IgD-negative memory B cell (primary cell): ENCODE data around the gene AADAC. TPM values are rescaled to one million over a fixed set of nuclear protein-coding genes. Genes with fewer than 3 reads are reported as not detected.
"Not testable (repeated sequence)": the region's sequence is repeated elsewhere in the genome, so short reads cannot be mapped to it uniquely, and the experiment has no call there.

ENCODE experiments used
- H3K27ac Mint-ChIP-seq, 3 donors: one replicate each; pipeline ENCODE4 v1.8.0; 2020 to 2022; ENCODE audit warnings: mild to moderate bottlenecking in 3 of 3, mixed read lengths in 3 of 3, moderate library complexity in 1 of 3
- H3K27me3 Mint-ChIP-seq: one replicate; pipeline ENCODE4 v1.8.0; 2021; ENCODE audit warnings: mixed read lengths
- H3K36me3 Mint-ChIP-seq: one replicate; pipeline ENCODE4 v1.8.0; 2020; ENCODE audit warnings: mild to moderate bottlenecking, mixed read lengths
- H3K4me1 Mint-ChIP-seq, 3 donors: one replicate each; pipeline ENCODE4 v1.8.0; 2020 to 2022; ENCODE audit warnings: mixed read lengths in 3 of 3, mild to moderate bottlenecking in 1 of 3
- H3K4me3 Mint-ChIP-seq, 4 donors: one replicate each; pipeline ENCODE4 v1.8.0; 2020 to 2022; ENCODE audit warnings: mild to moderate bottlenecking in 4 of 4, mixed read lengths in 4 of 4, moderate library complexity in 3 of 4
- H3K9me3 Mint-ChIP-seq, 3 donors: one replicate each; pipeline ENCODE4 v1.8.0; 2020 to 2021; ENCODE audit warnings: mixed read lengths in 3 of 3, mild to moderate bottlenecking in 1 of 3
- polyA plus RNA-seq: library from polyadenylated mRNA; unstranded; fragments of 300-500 nt; fragmentation: Illumina TruSeq; gene quantifications from one replicate; pipeline ENCODE4 v1.2.3, GENCODE V29; 2021

Gene AADAC
- polyA plus RNA-seq, 1 donor from 2014 or later, result not detected

DNA sequence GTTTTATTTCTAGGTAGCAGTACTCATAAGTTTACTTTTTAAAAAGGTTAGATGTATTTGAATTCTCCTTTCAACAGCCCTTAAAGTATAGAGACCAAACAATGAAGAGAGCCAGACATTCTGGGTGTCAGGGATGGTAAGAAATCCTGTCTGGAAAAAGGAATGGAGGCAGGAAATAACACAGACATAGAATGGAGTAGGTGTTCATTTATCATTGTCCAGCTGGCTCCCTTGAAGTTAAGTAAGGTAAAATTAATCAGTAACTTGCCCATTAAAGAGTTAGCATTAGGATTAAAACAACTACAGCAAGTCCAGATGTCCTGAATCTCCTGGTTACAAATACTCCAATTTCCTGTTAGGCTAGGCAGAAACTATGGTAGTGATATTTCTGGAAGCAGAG lies 46.0 kb downstream of the AADAC start:
- no peak overlapping the region for H3K27ac Mint-ChIP-seq
- H3K4me3 Mint-ChIP-seq, result no peak overlapping the region
- H3K36me3 Mint-ChIP-seq, result peaks cover 1% of the 10 kb centered on the region
- H3K27me3 Mint-ChIP-seq, result peaks cover 4% of the 10 kb centered on the region
- H3K4me1 Mint-ChIP-seq, result peaks cover 0 to 3% (median 0%) of the 10 kb centered on the region in 3 donors
- no peaks in the 10 kb centered on the region for H3K9me3 Mint-ChIP-seq

GRCh38 chr3:151863611-151864010 lies 49.7 kb downstream of the AADAC start:
- Mint-ChIP-seq H3K4me1 (peaks cover 0 to 2% (median 0%) of the 10 kb centered on the region in 3 donors), H3K36me3 (no peaks in the 10 kb centered on the region), H3K9me3 (no peaks in the 10 kb centered on the region), H3K27ac (no peak overlapping the region), H3K27me3 (no peaks in the 10 kb centered on the region), H3K4me3 (no peak overlapping the region)

DNA sequence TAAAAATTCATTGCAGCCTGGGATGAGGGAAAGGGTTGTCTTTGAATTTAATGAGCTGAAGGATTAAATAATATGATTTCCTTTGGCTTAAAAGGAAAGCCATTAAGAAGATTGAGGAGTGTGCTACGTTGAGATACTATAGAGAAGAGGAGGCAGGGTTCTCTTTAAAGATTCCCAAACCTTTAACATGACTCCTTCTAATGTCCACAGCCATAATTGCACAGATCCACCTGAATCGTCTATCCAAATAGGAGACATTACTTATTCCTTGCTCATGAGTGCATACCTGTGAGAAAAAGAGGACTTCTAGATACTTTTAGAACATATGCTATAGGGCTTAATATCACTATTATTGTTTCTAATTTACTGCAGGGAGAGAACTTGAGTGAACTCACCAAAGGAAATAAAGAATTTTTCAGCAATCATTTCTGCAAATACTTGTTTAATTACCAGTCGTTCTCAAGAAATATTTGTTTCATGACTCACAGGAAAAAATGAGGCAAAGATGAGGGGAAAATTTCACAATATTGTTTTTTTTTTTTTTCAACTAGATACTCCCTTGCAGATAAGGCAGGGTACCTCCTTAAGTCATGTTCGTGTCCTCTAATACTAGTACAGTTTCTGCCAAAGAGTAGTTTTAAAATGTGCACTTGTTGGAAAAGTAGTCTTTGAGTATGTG lies 50.6 kb downstream of the AADAC start:
- H3K27me3 Mint-ChIP-seq, result no peaks in the 10 kb centered on the region
- H3K36me3 Mint-ChIP-seq, result no peaks in the 10 kb centered on the region
- peaks cover 0 to 2% (median 0%) of the 10 kb centered on the region in 3 donors for H3K4me1 Mint-ChIP-seq
- no peaks in the 10 kb centered on the region for H3K9me3 Mint-ChIP-seq
- no peak overlapping the region for H3K27ac Mint-ChIP-seq
- H3K4me3 Mint-ChIP-seq, result no peak overlapping the region

GRCh38 chr3:151866711-151867410 lies 52.9 kb downstream of the AADAC start:
- no peak overlapping the region for H3K27ac Mint-ChIP-seq
- H3K27me3 Mint-ChIP-seq, result no peaks in the 10 kb centered on the region
- peaks cover 0 to 8% (median 6%) of the 10 kb centered on the region in 3 donors for H3K4me1 Mint-ChIP-seq
- no peaks in the 10 kb centered on the region for H3K36me3 Mint-ChIP-seq
- no peak overlapping the region for H3K4me3 Mint-ChIP-seq
- H3K9me3 Mint-ChIP-seq, result no peaks in the 10 kb centered on the region

DNA sequence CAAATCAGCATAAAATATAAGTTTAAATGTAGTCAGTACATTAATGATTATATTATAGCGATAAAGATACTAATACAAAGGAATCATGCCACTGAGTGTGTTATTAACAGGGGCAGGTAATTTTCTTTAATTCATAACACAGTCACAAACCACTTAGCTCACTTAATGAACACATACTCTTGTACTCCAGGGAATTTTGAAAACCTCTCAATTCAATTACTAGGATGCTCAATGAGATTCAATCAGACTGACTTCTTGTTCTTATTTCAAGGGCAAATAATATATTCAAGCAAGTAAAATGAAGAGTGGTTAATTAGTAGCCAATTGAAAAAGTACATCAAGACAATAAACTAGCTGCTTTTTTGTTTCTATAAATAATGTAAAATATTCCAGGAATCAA lies 53.8 kb downstream of the AADAC start:
- H3K4me1 Mint-ChIP-seq, result peaks cover 2 to 12% (median 12%) of the 10 kb centered on the region in 3 donors
- H3K27ac Mint-ChIP-seq, result no peak overlapping the region
- no peak overlapping the region for H3K4me3 Mint-ChIP-seq
- H3K36me3 Mint-ChIP-seq, result no peaks in the 10 kb centered on the region
- H3K27me3 Mint-ChIP-seq, result no peaks in the 10 kb centered on the region
- no peaks in the 10 kb centered on the region for H3K9me3 Mint-ChIP-seq

DNA sequence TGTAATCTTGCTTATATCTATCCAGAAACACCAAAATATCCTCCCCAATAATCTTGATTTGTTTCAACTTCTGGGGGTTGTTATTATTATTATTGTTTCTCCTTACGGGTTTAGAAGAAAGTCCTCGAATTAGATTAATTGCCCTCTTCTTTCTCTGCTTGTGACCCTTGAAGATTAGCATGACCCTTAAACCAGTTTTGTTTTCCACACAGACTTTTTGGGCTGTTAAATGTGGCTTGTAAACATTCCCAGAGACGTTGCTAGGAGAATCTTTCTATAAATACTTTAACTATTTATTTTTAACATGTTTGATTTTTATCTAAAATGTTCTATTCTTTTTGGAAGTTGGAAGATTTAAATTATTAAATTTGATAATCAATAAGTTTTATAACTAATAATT lies 55.3 kb downstream of the AADAC start:
- Mint-ChIP-seq H3K4me1 (peaks cover 2 to 12% (median 12%) of the 10 kb centered on the region in 3 donors), H3K4me3 (no peak overlapping the region), H3K27me3 (no peaks in the 10 kb centered on the region), H3K27ac (no peak overlapping the region), H3K9me3 (no peaks in the 10 kb centered on the region), H3K36me3 (no peaks in the 10 kb centered on the region)

DNA sequence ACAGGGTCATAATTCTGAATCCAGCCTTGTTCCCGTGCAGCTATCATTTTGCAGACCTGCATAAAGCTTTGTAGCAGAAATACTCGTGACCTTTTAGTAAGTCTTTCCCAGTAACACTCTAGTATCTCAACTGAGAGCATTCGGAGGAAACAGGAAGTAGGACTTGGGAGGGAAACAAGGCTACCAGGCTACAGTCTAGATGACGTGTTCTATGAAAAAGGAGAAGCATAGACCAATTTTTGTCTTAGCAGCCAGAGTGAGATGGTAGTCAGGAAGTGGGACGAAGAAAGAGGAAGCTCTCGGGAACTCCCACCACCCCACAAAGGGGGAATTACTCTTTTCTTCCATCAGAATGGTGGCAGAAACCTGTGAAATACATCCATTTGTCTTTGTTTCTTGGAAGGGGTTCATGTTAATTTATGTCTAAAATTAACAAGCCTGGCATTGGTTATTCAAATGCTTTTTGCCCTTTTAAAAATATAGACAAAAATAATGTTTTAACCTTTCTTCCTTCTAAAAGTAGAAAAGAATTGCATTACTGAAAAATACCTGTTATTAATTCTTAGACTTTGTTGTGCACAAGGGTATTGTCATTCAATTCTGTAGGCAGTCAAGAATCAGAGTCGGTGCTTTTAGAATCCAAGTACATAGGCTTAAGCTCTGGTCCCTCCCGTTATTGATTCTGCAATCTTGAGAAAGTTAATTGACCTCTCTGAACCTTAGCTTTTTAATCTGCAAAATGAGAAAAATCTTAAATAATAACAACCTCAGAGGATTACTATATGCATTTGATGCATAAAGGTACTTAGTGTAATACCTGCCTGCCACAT lies 57.9 kb downstream of the AADAC start:
- Mint-ChIP-seq H3K4me1 (peaks cover 3 to 17% (median 17%) of the 10 kb centered on the region in 3 donors), H3K36me3 (no peaks in the 10 kb centered on the region), H3K27me3 (no peaks in the 10 kb centered on the region), H3K9me3 (no peaks in the 10 kb centered on the region), H3K27ac (no peak overlapping the region), H3K4me3 (peak overlapping the region in 2 of 4 donors; percentile 47 to 61)

GRCh38 chr3:151873398-151873797 lies 59.5 kb downstream of the AADAC start, which contains the start of gene SUCNR1:
Gene SUCNR1, plus strand, starts transcription at chr3:151873643. Its CDS starts 6,250 bp downstream, at chr3:151879893.
- H3K27ac Mint-ChIP-seq, result peak within 1 kb of the TSS in 1 of 3 donors; percentile 9
- no peaks in the 10 kb centered on the region for H3K36me3 Mint-ChIP-seq
- H3K27me3 Mint-ChIP-seq, result no peaks in the 10 kb centered on the region
- no peaks in the 10 kb centered on the region for H3K9me3 Mint-ChIP-seq
- no peak within 1 kb of the TSS for H3K4me3 Mint-ChIP-seq
- H3K4me1 Mint-ChIP-seq, result peaks cover 3 to 17% (median 17%) of the 10 kb centered on the region in 3 donors

DNA sequence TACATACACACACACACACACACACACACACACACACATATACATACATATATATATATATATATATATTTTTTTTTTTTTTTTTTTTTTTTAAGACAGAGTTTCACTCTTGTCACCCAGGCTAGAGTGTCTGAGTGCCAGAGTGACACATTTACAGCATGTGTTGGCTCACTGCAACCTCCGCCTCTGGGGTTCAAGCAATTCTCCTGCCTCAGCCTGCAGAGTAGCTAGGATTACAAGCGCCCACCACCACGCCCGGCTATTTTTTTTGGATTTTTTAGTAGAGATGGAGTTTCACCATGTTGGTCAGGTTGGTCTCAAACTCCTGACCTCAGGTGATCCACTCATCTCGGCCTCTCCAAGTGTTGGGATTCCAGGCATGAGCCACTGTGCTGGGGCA lies 60.2 kb downstream of the AADAC start:
- H3K27me3 Mint-ChIP-seq, H3K4me3 Mint-ChIP-seq, H3K36me3 Mint-ChIP-seq, H3K9me3 Mint-ChIP-seq, H3K27ac Mint-ChIP-seq: not testable (repeated sequence)
- H3K4me1 Mint-ChIP-seq, result peaks cover 3 to 17% (median 15%) of the 10 kb centered on the region in 3 donors

GRCh38 chr3:151875759-151876158 lies 61.8 kb downstream of the AADAC start:
- Mint-ChIP-seq H3K27ac (no peak overlapping the region), H3K4me3 (no peak overlapping the region), H3K36me3 (no peaks in the 10 kb centered on the region), H3K4me1 (peaks cover 8 to 29% (median 20%) of the 10 kb centered on the region in 3 donors), H3K27me3 (no peaks in the 10 kb centered on the region), H3K9me3 (no peaks in the 10 kb centered on the region)

DNA sequence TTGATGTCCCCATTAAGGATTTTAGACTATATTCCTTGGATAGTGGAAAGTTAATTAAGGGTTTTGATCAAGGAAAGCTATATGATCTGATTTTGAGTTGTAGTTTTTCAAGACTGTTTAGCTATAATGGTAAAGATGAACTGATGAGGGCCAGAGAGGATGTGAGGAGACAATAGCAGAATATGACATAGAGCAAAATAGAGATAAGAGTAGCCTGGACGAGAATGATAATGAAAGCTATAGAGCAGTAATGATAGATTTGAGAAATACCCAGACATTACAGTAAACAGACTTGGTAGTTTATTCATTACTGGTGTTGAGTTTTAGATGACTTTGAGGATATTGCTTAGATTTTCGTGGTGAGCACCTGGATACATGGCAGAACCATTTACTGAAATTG lies 63.4 kb downstream of the AADAC start:
- Mint-ChIP-seq H3K4me1 (peaks cover 7 to 19% (median 10%) of the 10 kb centered on the region in 3 donors), H3K9me3 (peaks cover 0 to 4% (median 0%) of the 10 kb centered on the region in 3 donors), H3K27me3 (no peaks in the 10 kb centered on the region), H3K27ac (no peak overlapping the region), H3K36me3 (no peaks in the 10 kb centered on the region), H3K4me3 (no peak overlapping the region)

Other genes with a start within 250 kb of the AADAC start
- gene AADACL2, start 80.2 kb upstream of the AADAC start, polyA plus RNA-seq, result not detected
- not detected for gene SUCNR1, start 59.5 kb downstream of the AADAC start, polyA plus RNA-seq